ENCODE results near the gene ARL6IP6. TPM values are rescaled to one million over a fixed set of nuclear protein-coding genes. Genes with fewer than 3 reads are reported as not detected.
A peak's percentile ranks its signal among the peaks of the same experiment; 100 is the strongest.

The ARL6IP6 gene
- total RNA-seq (2021) = 24.5 and 27.2 TPM in 2 replicates
- percentile 83 among the genes with signal in this experiment for Bru-seq, nascent RNA
- BruChase-seq, experiment 1, labeled RNA remaining after a 2-hour chase = percentile 81 among the genes with signal in this experiment
- percentile 72 among the genes with signal in this experiment for BruChase-seq, experiment 2, labeled RNA remaining after a 6-hour chase
- long read RNA-seq, transcript ARL6IP6-201 (4 exons, 2,805 nt) = major isoform, 59 of 74 reads
- long read RNA-seq, partial matches to known transcripts = 0 of 74 reads
- long read RNA-seq, other reads (novel, unspliced or antisense) = 12 of 74 reads

DNA sequence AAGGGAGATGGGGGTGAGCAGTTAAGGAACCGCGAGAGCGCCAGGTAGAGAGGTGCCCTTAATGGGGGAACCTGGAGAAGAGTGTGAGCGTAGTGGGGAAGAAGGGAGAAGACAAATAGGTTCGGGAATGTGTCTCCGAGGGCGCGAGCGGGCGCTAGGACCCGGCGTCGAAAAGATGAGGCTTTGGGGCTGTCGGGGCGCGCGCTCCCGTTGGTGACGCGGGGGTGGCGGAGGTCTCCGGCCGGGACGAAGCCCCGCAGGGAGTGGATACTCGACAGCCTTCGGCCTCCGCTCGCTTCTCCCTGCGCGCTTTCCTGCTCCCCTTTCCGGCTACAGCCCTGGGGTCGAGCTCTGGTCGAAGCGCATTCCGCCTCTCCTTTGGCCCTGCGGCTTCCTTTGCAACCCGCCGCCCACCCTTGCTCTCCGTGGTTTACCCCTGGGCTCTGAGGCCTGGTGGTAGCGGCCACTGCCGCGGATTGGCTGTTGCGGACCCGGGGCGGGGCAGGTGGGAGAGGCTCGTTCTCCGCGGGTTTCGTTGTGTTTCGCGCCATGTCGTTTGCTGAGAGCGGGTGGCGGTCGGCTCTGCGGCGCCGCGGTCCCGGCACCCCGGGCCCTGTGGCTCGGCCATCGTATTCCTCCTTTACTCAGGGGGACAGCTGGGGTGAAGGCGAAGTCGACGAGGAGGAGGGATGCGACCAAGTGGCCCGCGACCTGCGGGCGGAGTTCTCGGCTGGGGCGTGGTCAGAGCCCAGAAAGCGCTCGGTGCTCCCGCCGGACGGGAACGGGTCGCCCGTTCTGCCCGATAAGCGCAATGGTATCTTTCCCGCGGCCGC, at the start of gene ARL6IP6:
Gene ARL6IP6 (plus strand): TSS at position 545 of the 833 bp plus-strand sequence. CDS start 5 bp downstream, at position 550.
- Histone ChIP-seq H3K36me3 (ENCODE audit: low read depth) (peaks cover 26% of the 10 kb centered on the region), H3K27ac (peak within 1 kb of the TSS; percentile 82), H3K9me3 (ENCODE audit: insufficient read depth, low read depth) (no peaks in the 10 kb centered on the region), H3K27me3 (ENCODE audit: insufficient read depth, low read depth) (no peaks in the 10 kb centered on the region), H3K4me1 (replicated peaks; ENCODE audit: insufficient read depth) (peaks cover 21% of the 10 kb centered on the region), H3K4me3 (peak within 1 kb of the TSS; percentile 87), H4K20me1 (ENCODE audit: insufficient read depth) (peaks cover 35% of the 10 kb centered on the region), H3F3A (ENCODE audit: insufficient read depth, low read depth) (peaks cover 10% of the 10 kb centered on the region; the same call in 1 of the 2 replicates), H3K79me2 (ENCODE audit: low read depth) (peaks cover 72% of the 10 kb centered on the region), H2AFZ (peak within 1 kb of the TSS; percentile 92), H3K9me2 (ENCODE audit: insufficient read depth) (no peaks in the 10 kb centered on the region), H3K4me2 (peak within 1 kb of the TSS; percentile 89)
- BruUV-seq (replicated peaks) = no TSS peak
- ChIA-PET POLR2A (ENCODE audit: unreplicated experiment) (interaction anchor here (0.6 kb wide), 2 partner anchors 24 to 149 kb away, joined by 3 to 4 read pairs; no protein-coding TSS in a partner anchor), CTCF (no interaction called here)
- intact Hi-C loops (cut with micrococcal nuclease; ENCODE audit: unreplicated experiment) = loop anchor here (10.0 kb wide), 2 partner anchors 303 to 683 kb away; no protein-coding TSS in a partner anchor
- DNase-seq = peak; percentile 79 to 91
- TF ChIP-seq EZH2 (IDR thresholded peaks at IDR 0.05; ENCODE audit: low read depth) (no peak), CTCF (conservative IDR thresholded peaks at IDR 0.05) (no peak)

DNA sequence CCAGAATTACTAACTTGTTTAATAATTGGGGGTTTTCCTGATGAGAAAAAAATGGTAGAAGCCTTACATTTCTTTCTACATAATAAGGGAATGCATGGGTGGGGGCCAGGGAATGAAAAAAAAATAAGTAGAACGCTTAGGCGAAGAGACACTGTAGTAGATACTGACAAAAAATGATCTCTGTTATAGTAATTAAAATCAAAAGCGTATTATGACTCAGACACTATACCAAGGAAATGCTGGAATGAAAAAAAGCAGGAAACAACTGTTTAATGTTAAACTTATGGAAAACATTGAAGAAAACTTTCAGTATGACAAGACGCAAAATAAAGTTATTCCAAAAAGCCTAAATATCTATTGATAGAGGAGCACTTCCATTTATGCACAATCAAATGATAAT, 44.1 kb upstream of the ARL6IP6 start:
- no peak overlapping the region for H3K27ac ChIP-seq
- intact Hi-C loops (cut with micrococcal nuclease; ENCODE audit: unreplicated experiment) = no loop called here
- ChIA-PET POLR2A (ENCODE audit: unreplicated experiment) (no interaction called here), CTCF (no interaction called here)
- no peak for DNase-seq
- peaks cover 76% of the 10 kb centered on the region for H3K36me3 ChIP-seq (ENCODE audit: low read depth)
- no TSS peak for BruUV-seq (replicated peaks)
- 0 out of 2 replicates have a peak, but pooled peaks cover 8% of the 10 kb centered on the region for H4K20me1 ChIP-seq (ENCODE audit: insufficient read depth)
- H3K4me2 ChIP-seq = no peak overlapping the region
- no peak for TF ChIP-seq EZH2 (IDR thresholded peaks at IDR 0.05; ENCODE audit: low read depth)
- no peak for TF ChIP-seq CTCF (conservative IDR thresholded peaks at IDR 0.05)
- H3K9me3 ChIP-seq (ENCODE audit: insufficient read depth, low read depth) = no peaks in the 10 kb centered on the region
- no peaks in the 10 kb centered on the region for H3K4me1 ChIP-seq (replicated peaks; ENCODE audit: insufficient read depth)
- H3K4me3 ChIP-seq = no peak overlapping the region
- H3K79me2 ChIP-seq (ENCODE audit: low read depth) = no peaks in the 10 kb centered on the region
- H2AFZ ChIP-seq = no peak overlapping the region
- no peaks in the 10 kb centered on the region for H3K27me3 ChIP-seq (ENCODE audit: insufficient read depth, low read depth)
- H3F3A ChIP-seq (ENCODE audit: insufficient read depth, low read depth) = no peaks in the 10 kb centered on the region
- H3K9me2 ChIP-seq (ENCODE audit: insufficient read depth) = no peaks in the 10 kb centered on the region

DNA sequence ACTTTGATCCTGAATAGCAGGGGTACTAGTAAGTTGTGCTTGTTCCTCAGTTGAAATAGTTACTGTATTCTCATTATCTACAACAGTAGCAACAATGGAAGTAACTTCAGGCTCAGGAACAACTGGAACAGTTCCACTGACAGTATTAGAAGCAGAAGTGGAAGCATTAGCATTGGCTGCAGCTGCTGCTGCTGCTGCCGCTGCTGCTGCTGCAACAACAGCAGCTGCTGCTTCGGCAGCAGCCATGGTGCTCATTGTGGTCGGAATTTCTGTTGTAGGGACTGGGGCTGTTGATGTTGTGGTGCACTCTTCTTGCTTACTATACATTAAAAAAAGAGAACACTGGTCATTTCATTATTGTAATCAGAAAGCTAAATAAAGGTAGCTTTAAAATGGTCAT, 42.0 kb upstream of the ARL6IP6 start:
- Histone ChIP-seq H2AFZ (no peak overlapping the region), H3K27me3 (ENCODE audit: insufficient read depth, low read depth) (no peaks in the 10 kb centered on the region), H3K36me3 (ENCODE audit: low read depth) (peaks cover 76% of the 10 kb centered on the region), H3K4me3 (no peak overlapping the region), H3K9me3 (ENCODE audit: insufficient read depth, low read depth) (no peaks in the 10 kb centered on the region), H3K9me2 (ENCODE audit: insufficient read depth) (no peaks in the 10 kb centered on the region), H3F3A (ENCODE audit: insufficient read depth, low read depth) (no peaks in the 10 kb centered on the region), H3K27ac (no peak overlapping the region), H3K4me2 (no peak overlapping the region), H3K4me1 (replicated peaks; ENCODE audit: insufficient read depth) (no peaks in the 10 kb centered on the region), H3K79me2 (ENCODE audit: low read depth) (no peaks in the 10 kb centered on the region), H4K20me1 (ENCODE audit: insufficient read depth) (peaks cover 13% of the 10 kb centered on the region)
- TF ChIP-seq CTCF (conservative IDR thresholded peaks at IDR 0.05) (no peak), EZH2 (IDR thresholded peaks at IDR 0.05; ENCODE audit: low read depth) (no peak)
- intact Hi-C loops (cut with micrococcal nuclease; ENCODE audit: unreplicated experiment) = no loop called here
- no TSS peak for BruUV-seq (replicated peaks)
- ChIA-PET POLR2A (ENCODE audit: unreplicated experiment) (no interaction called here), CTCF (no interaction called here)
- DNase-seq = no peak
